Suprapubic skin (tissue), 4 donors: Measurements from ENCODE around the gene PPRC1. TPM values are rescaled to one million over a fixed set of nuclear protein-coding genes. Genes with fewer than 3 reads are reported as not detected.

Experiments
- DNase-seq, 2 donors: peaks; one replicate each; pipeline ENCODE4 v3.0.0-alpha.2; 2019; ENCODE audit warnings: low spot score in 2 of 2
- H3K27ac ChIP-seq: fragments of 200-600 bp; sonication (generic); one replicate; pipeline ENCODE4 v1.5.1; 2019
- H3K27me3 ChIP-seq: fragments of 200-600 bp; sonication (generic); one replicate; pipeline ENCODE4 v1.5.1; 2019
- H3K36me3 ChIP-seq: fragments of 200-600 bp; sonication (generic); one replicate; pipeline ENCODE4 v1.5.1; 2019
- H3K4me1 ChIP-seq: fragments of 200-600 bp; sonication (generic); one replicate; pipeline ENCODE4 v1.5.1; 2019
- H3K4me3 ChIP-seq: fragments of 200-600 bp; sonication (generic); one replicate; pipeline ENCODE4 v1.5.1; 2019; ENCODE audit warnings: mild to moderate bottlenecking
- H3K9me3 ChIP-seq: fragments of 200-600 bp; sonication (generic); one replicate; pipeline ENCODE4 v1.5.1; 2019
- EP300 ChIP-seq: sonication (generic); formaldehyde crosslinking; IDR thresholded peaks from one replicate; pipeline ENCODE4 v1.6.1; 2017; ENCODE audit warnings: antibody characterized with exemption
- POLR2A ChIP-seq, 2 donors: fragments of 450-650 bp; IDR thresholded peaks; one replicate each; pipeline ENCODE4 v1.6.1; 2017; ENCODE audit warnings: antibody characterized with exemption in 2 of 2, mild to moderate bottlenecking in 2 of 2, moderate library complexity in 2 of 2
- POLR2AphosphoS5 ChIP-seq, 3 donors: sonication (generic); formaldehyde crosslinking; IDR thresholded peaks; one replicate each; pipeline ENCODE4 v1.6.1; 2017; ENCODE audit warnings: antibody characterized with exemption in 3 of 3
- WGBS: methylation state at CpG from one replicate; pipeline ENCODE4 v1.1.5; 2018; 5-methylcytosine and 5-hydroxymethylcytosine counted together
- total RNA-seq, 4 donors: library from RNA; depleted of rRNA; stranded (reverse); fragments of >200 nt; gene quantifications; one replicate each; pipeline ENCODE4 v1.1.0, GENCODE V29; 2016
- TF ChIP-seq, protein P1 (sequence below), 2 donors: fragments of 200-600 bp in 1 of 2; fragments of 450-650 bp in 1 of 2; sonication (generic) in 1 of 2; IDR thresholded peaks; one replicate each; pipeline ENCODE4 v1.5.1; 2016 to 2019; ENCODE audit warnings: antibody characterized with exemption in 2 of 2, mild to moderate bottlenecking in 1 of 2, moderate library complexity in 1 of 2

The PPRC1 gene
- total RNA-seq, 4 donors from 2014 or later: 42.6 to 80.0 (median 55.2) TPM

DNA sequence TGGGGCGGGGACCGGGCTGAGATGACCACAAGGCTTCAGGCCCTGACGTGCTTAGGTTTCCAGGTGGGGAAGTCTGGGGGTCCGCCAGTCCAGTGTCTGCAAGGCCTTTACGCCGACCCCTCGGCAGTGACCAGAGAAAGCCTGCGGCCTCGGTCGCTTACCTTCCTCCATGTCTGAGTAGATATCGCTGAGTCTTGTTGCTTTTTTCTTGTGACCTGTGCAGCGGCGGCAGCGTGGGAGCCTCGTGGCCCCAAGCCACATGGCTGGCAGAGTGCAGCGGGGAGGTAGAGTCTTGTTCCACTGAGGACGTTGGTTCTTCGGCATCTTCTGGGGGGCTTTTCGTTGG, 19.7 kb downstream of the PPRC1 start:
- Histone ChIP-seq H3K27ac (peak overlapping the region; percentile 94), H3K9me3 (no peaks in the 10 kb centered on the region), H3K27me3 (no peaks in the 10 kb centered on the region), H3K4me1 (peaks cover 23% of the 10 kb centered on the region), H3K4me3 (peak overlapping the region; percentile 91), H3K36me3 (peaks cover 52% of the 10 kb centered on the region)
- TF ChIP-seq, protein P1, sequence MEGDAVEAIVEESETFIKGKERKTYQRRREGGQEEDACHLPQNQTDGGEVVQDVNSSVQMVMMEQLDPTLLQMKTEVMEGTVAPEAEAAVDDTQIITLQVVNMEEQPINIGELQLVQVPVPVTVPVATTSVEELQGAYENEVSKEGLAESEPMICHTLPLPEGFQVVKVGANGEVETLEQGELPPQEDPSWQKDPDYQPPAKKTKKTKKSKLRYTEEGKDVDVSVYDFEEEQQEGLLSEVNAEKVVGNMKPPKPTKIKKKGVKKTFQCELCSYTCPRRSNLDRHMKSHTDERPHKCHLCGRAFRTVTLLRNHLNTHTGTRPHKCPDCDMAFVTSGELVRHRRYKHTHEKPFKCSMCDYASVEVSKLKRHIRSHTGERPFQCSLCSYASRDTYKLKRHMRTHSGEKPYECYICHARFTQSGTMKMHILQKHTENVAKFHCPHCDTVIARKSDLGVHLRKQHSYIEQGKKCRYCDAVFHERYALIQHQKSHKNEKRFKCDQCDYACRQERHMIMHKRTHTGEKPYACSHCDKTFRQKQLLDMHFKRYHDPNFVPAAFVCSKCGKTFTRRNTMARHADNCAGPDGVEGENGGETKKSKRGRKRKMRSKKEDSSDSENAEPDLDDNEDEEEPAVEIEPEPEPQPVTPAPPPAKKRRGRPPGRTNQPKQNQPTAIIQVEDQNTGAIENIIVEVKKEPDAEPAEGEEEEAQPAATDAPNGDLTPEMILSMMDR (IDR thresholded peaks at IDR 0.05): no peak
- TF ChIP-seq POLR2AphosphoS5 (IDR thresholded peaks at IDR 0.05) (no peak), POLR2A (IDR thresholded peaks at IDR 0.05) (no peak), EP300 (no peak)
- DNase-seq: no peak
- 1% methylated on average over 19 of the region's 19 CpGs for WGBS

- H3K36me3 ChIP-seq: peaks cover 54% of the 10 kb centered on the region
- peak overlapping the region; percentile 94 for H3K27ac ChIP-seq
- peaks cover 23% of the 10 kb centered on the region for H3K4me1 ChIP-seq
- WGBS: 33% methylated on average over 5 of the region's 5 CpGs
- H3K27me3 ChIP-seq: no peaks in the 10 kb centered on the region
- TF ChIP-seq EP300 (no peak), POLR2A (IDR thresholded peaks at IDR 0.05) (no peak), POLR2AphosphoS5 (IDR thresholded peaks at IDR 0.05) (no peak)
- TF ChIP-seq, protein P1 (IDR thresholded peaks at IDR 0.05): no peak
- H3K9me3 ChIP-seq: no peaks in the 10 kb centered on the region
- no peak for DNase-seq
- H3K4me3 ChIP-seq: peak overlapping the region; percentile 91
These were observed 20.3 kb downstream of the PPRC1 start for GRCh38 chr10:102153093-102153620.

- H3K36me3 ChIP-seq: peaks cover 54% of the 10 kb centered on the region
- TF ChIP-seq POLR2AphosphoS5 (IDR thresholded peaks at IDR 0.05) (no peak), EP300 (no peak), POLR2A (IDR thresholded peaks at IDR 0.05) (no peak)
- TF ChIP-seq, protein P1 (IDR thresholded peaks at IDR 0.05): no peak
- 96% methylated on average over 11 of the region's 11 CpGs for WGBS
- H3K9me3 ChIP-seq: no peaks in the 10 kb centered on the region
- H3K27me3 ChIP-seq: no peaks in the 10 kb centered on the region
- H3K27ac ChIP-seq: no peak overlapping the region
- no peak overlapping the region for H3K4me3 ChIP-seq
- peaks cover 23% of the 10 kb centered on the region for H3K4me1 ChIP-seq
- DNase-seq: no peak
These were observed 21.8 kb downstream of the PPRC1 start for GRCh38 chr10:102154466-102155116.

DNA sequence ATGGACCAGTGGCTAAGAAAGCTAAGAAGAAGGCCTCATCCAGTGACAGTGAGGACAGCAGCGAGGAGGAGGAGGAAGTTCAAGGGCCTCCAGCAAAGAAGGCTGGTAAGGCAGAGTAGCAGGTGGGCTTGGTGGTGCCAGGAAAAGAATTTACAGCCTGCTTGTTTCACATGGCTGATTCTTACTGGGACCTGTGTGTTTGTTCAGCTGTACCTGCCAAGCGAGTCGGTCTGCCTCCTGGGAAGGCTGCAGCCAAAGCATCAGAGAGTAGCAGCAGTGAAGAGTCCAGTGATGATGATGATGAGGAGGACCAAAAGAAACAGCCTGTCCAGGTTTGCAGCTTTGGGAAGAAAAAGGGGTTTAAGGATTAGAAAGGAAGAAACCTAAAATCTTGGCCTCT, 24.4 kb downstream of the PPRC1 start:
- Histone ChIP-seq H3K4me1 (peaks cover 14% of the 10 kb centered on the region), H3K27me3 (no peaks in the 10 kb centered on the region), H3K36me3 (peaks cover 73% of the 10 kb centered on the region), H3K4me3 (no peak overlapping the region), H3K27ac (no peak overlapping the region), H3K9me3 (no peaks in the 10 kb centered on the region)
- no peak for TF ChIP-seq EP300
- TF ChIP-seq, protein P1 (IDR thresholded peaks at IDR 0.05): no peak
- TF ChIP-seq POLR2AphosphoS5 (IDR thresholded peaks at IDR 0.05): no peak
- no peak for TF ChIP-seq POLR2A (IDR thresholded peaks at IDR 0.05)
- WGBS: 75% methylated on average over 3 of the region's 3 CpGs
- no peak for DNase-seq

GRCh38 chr10:102159051-102159597, 26.3 kb downstream of the PPRC1 start:
- no peak for DNase-seq
- Histone ChIP-seq H3K27me3 (no peaks in the 10 kb centered on the region), H3K9me3 (no peaks in the 10 kb centered on the region), H3K36me3 (peaks cover 92% of the 10 kb centered on the region), H3K27ac (no peak overlapping the region), H3K4me1 (no peaks in the 10 kb centered on the region), H3K4me3 (no peak overlapping the region)
- TF ChIP-seq EP300 (no peak), POLR2A (IDR thresholded peaks at IDR 0.05) (no peak), POLR2AphosphoS5 (IDR thresholded peaks at IDR 0.05) (no peak)
- TF ChIP-seq, protein P1 (IDR thresholded peaks at IDR 0.05): no peak
- 95% methylated on average over 5 of the region's 5 CpGs for WGBS
